VCaP (cell line): ENCODE results near the gene GLYAT.

Source experiments
- H3K27ac ChIP-seq: fragments of 450-650 bp; 2 replicates; pipeline ENCODE4 v1.5.1; 2017
- TF ChIP-seq, protein P1 (sequence below): fragments of 450-650 bp; conservative IDR thresholded peaks from 2 replicates; pipeline ENCODE4 v1.5.1; 2017; ENCODE audit warnings: mild to moderate bottlenecking, moderate library complexity

Gene GLYAT

DNA sequence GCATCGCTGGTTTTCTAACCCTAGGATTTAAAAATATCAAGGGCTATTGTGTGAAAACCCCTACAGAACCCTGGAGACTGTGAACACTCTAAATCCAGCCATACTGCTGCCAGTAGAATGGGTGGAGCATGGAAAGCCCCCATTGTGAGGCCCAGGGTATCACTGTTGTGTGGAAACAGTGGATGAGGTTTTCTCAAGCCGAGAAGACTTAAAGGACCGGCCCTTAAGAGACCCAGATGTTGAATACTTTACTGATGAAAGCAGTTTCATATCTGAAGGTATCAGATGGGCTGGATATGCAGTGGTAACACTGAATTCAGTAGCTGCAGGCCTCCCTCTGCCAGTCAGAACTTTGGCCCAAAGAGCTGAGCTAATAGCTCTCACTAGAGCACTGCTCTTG lies 41.6 kb upstream of the GLYAT start:
- H3K27ac ChIP-seq: no peak overlapping the region

DNA sequence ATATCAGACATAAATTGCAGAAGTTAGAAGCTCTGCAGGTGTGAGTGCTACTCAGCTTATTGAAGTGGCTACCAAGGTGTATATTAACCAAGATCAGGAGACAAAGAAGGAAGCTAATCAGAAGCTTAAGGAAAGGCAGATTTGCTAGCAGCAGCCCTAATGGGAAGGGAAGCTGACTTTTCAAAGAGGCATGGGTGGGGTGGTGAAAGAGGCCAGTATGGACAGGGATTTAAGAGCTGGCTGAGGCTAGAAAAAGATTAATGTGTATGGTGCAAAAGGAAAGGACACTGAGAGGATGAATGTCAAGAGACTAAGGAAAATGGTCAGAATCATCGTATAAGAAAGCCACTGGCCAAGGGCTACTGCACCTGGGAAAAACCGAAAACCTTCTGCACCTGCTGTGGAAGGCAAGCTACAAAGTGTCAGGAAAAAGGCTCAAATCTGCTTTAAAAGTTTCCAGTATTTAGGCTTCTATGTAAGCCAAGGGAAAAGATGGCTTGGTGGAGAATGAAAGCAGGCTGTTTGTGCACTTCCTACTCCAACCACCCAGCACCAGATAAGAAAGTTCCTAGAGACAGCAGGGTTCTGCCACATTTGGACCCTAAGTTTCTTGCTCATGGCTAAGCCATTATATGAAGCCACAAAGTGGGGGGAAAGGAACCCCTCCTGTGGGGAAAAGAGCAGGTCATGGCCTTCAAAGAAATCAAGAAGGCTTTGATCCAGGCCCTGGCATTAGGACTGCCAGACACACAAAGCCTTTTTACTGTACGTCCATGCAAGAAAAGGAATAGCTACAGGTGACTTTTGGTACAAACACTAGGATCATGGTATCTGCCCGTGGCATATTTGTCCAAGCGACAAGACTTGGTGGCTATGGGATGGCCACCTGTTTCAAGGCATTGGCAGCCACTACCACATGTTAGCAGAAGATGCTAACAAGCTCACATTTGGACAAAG lies 40.9 kb upstream of the GLYAT start:
- no peak overlapping the region for H3K27ac ChIP-seq

More for the DNA sequence above, 41.6 kb upstream of the GLYAT start:
- TF ChIP-seq, protein P1, sequence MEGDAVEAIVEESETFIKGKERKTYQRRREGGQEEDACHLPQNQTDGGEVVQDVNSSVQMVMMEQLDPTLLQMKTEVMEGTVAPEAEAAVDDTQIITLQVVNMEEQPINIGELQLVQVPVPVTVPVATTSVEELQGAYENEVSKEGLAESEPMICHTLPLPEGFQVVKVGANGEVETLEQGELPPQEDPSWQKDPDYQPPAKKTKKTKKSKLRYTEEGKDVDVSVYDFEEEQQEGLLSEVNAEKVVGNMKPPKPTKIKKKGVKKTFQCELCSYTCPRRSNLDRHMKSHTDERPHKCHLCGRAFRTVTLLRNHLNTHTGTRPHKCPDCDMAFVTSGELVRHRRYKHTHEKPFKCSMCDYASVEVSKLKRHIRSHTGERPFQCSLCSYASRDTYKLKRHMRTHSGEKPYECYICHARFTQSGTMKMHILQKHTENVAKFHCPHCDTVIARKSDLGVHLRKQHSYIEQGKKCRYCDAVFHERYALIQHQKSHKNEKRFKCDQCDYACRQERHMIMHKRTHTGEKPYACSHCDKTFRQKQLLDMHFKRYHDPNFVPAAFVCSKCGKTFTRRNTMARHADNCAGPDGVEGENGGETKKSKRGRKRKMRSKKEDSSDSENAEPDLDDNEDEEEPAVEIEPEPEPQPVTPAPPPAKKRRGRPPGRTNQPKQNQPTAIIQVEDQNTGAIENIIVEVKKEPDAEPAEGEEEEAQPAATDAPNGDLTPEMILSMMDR: no peak

DNA sequence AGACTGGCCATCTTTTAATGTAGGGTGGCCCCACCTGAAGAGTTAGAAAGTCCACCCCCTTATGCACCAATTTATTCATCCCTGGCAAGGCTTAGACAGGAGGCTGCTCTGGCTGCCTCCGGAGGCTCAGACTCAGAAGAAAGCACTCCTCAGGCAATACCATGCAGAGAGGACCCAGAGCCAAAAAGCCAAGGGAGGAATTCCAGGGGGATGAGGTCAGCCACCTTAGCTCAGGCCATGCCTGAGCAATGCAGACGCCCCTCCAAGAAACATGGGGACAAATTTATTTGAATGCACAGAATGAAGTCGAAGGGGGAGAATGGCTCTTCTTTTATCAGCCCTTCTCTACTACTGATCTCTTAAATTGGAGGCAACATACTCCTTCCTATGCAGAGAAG lies 39.7 kb upstream of the GLYAT start:
- TF ChIP-seq, protein P1: no peak
- H3K27ac ChIP-seq: no peak overlapping the region

More for the DNA sequence above, 40.9 kb upstream of the GLYAT start:
- TF ChIP-seq, protein P1: no peak

DNA sequence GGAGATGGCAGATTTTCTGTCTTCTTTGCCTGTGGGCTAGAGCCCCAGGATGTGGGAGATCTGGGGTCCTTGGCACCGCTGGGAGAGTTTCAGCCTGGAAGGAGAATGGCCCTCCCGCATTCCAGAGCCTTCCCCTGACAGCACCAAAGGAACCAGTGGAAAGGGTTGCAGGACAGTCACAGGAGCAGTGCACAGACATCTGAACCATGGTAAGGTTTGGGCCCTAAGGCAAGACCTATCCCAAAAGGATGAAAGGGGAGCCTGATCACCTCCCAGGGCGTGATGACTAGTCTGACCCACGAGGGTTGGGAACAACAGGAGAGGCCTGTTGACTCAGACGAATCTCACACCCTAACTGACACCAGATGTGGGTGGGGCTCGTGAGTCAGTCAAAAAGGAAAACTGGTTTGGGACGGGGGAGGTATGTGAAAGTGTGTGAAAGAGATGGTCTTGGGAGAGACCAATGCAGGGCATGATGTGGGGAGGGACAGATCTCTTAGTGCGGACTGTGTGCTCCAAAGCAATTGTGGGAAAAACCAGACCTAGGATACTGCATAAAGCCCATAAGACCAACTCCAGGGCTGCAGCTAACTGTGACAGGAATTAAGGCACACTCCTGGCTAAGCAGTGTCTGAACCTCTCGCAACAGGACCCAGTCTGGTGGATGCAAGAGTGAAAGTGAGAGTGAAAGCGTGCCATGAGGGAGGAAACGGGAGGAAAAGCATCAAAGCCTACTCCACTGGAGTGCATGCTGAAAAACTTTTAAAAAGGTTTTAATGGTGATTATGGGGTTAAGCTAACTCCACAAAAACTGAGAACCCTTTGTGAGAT lies 39.1 kb upstream of the GLYAT start:
- H3K27ac ChIP-seq: no peak overlapping the region

DNA sequence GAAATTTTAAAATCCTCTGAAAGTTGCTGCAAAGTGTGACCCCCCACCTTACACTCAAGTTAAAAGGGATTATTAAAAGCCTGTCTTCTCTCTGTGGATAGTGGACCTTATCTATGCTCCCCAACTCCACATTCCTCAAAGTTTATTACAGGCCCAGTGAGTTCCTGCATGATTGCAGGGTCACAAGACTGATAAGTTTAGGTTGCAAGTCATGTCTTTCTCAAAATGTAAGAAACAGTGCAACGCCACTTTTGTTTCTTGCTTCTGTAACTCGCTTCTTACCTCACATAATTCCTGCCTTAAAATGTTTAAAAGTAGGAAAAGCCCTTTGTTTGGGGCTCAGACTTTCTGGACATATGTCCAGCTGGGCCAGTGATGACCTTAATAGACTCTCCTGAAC lies 38.4 kb upstream of the GLYAT start:
- H3K27ac ChIP-seq: no peak overlapping the region
- TF ChIP-seq, protein P1: no peak

More for the DNA sequence above, 39.1 kb upstream of the GLYAT start:
- TF ChIP-seq, protein P1: no peak

DNA sequence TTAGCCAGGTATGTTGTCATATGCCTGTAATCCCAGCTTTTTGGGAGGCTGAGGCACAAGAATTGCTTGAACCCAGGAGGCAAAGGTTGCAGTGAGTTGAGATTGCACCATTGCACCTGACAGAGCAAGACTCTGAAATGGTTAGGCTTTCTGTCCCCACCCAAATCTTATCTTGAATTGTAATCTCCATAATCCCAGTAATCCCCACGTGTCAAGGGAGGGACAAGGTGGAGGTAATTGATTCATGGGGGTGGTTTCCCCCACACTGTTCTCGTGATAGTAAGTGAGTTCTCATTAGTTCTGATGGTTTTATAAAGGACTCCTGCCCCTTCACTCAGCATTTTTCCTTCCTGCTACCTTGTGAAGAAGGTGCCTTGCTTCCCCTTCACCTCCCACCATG lies 37.6 kb upstream of the GLYAT start:
- H3K27ac ChIP-seq: no peak overlapping the region

More for the DNA sequence above, 37.6 kb upstream of the GLYAT start:
- TF ChIP-seq, protein P1: no peak
